ENCODE results near the gene PSD4.

DNA sequence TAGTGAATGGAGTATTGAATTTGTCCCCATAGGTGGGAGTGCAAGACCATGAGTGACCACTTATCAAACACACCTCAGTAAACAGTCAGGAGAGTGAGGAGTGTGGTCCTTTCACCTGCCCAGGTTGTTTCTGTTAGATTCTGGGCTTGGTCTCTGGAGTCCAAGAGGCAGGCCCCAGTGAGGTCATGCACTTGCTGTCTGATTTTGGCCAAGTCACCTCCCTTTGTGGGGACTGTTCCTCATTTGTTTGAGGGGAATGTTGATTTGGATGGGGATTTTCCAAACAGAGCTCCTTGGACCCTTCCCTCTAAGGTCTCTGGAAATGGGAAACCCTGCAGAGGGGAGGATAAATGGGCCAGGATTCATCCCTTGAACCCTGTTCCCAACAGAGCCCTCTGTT lies 39.1 kb upstream of the PSD4 start:
- TF ChIP-seq, protein P1, sequence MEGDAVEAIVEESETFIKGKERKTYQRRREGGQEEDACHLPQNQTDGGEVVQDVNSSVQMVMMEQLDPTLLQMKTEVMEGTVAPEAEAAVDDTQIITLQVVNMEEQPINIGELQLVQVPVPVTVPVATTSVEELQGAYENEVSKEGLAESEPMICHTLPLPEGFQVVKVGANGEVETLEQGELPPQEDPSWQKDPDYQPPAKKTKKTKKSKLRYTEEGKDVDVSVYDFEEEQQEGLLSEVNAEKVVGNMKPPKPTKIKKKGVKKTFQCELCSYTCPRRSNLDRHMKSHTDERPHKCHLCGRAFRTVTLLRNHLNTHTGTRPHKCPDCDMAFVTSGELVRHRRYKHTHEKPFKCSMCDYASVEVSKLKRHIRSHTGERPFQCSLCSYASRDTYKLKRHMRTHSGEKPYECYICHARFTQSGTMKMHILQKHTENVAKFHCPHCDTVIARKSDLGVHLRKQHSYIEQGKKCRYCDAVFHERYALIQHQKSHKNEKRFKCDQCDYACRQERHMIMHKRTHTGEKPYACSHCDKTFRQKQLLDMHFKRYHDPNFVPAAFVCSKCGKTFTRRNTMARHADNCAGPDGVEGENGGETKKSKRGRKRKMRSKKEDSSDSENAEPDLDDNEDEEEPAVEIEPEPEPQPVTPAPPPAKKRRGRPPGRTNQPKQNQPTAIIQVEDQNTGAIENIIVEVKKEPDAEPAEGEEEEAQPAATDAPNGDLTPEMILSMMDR (conservative IDR thresholded peaks at IDR 0.05; ENCODE audit: low read length) = no peak
- TF ChIP-seq EZH2phosphoT487 (IDR thresholded peaks at IDR 0.05; ENCODE audit: borderline replicate concordance) = no peak

Measured in Loucy (cell line).